HCT116 (cell line): ENCODE data around the gene TOMM40L. TPM values are rescaled to one million over a fixed set of nuclear protein-coding genes. Genes with fewer than 3 reads are reported as not detected.

Source experiments
- ATAC-seq: fragments of 200-7000 bp; cut with Tn5 transposase; 2 replicates; pipeline ENCODE4 v1.9.1; 2020; ENCODE audit warnings: mild to moderate bottlenecking, moderate library complexity
- BruUV-seq: library from RNA; stranded (reverse); fragments of 400-500 nt; replicated peaks from 2 replicates; lab custom pipeline; 2021; lab: Mats Ljungman, UMichigan
- CTCF ChIA-PET: fragments of 300-600 bp; sonication (Branson Sonifier 250); formaldehyde crosslinking; loops from one replicate; lab custom pipeline; 2021; ENCODE audit warnings: antibody characterized with exemption; lab: Charles Lee
- POLR2A ChIA-PET: fragments of 300-600, 350-600 bp; sonication (Branson Sonifier 250); formaldehyde crosslinking; loops from one replicate; lab custom pipeline; 2021; ENCODE audit warnings: antibody characterized with exemption; lab: Charles Lee
- RAD21 ChIA-PET, 2 experiments: fragments of 300-600 bp; sonication (Branson Sonifier 250); formaldehyde crosslinking; loops; one replicate each; lab custom pipeline; 2023; ENCODE audit warnings: low total read pairs in 2 of 2; ENCODE audit not compliant: uncharacterized antibody in 2 of 2, unreplicated experiment in 2 of 2, low non-redundant PET in 1 of 2; lab: Charles Lee
- DNase-seq: peaks from one replicate; pipeline ENCODE4 v3.0.0-alpha.2; 2010; ENCODE audit warnings: low read depth, low spot score
- H2AFZ ChIP-seq: fragments of 200-600 bp; shearing (Covaris generic), sonication (generic); 2 replicates; pipeline ENCODE4 v1.6.1; 2017; ENCODE audit warnings: low read depth, mixed run types, mixed read lengths, antibody characterized with exemption, low read length; ENCODE audit not compliant: poor library complexity, severe bottlenecking
- H3K27ac ChIP-seq: 2 replicates; pipeline ENCODE4 v1.5.1; 2012; ENCODE audit warnings: low read depth, low read length
- H3K27me3 ChIP-seq: fragments of 200-600 bp; sonication (generic); 2 replicates; pipeline ENCODE4 v1.6.1; 2016; ENCODE audit warnings: mixed run types, low read length, mixed read lengths; ENCODE audit not compliant: insufficient read depth
- H3K36me3 ChIP-seq, 2 experiments: fragments of 200-500 bp in 1 of 2; fragments of 200-600 bp in 1 of 2; sonication (Bioruptor generic) in 1 of 2; sonication (generic) in 1 of 2; 2 replicates each; pipeline versions ENCODE4 v1.5.1 to v1.6.1; 2014 to 2016; ENCODE audit warnings: low read length in 2 of 2, inconsistent platforms in 1 of 2, mixed read lengths in 1 of 2, mixed run types in 1 of 2; ENCODE audit not compliant: insufficient read depth in 2 of 2, control insufficient read depth in 1 of 2
- H3K4me1 ChIP-seq, 2 experiments: fragments of 200-600 bp in 1 of 2; sonication (generic) in 1 of 2; 2 replicates each; pipeline versions ENCODE4 v1.5.1 to v1.6.1; 2012 to 2017; ENCODE audit warnings: low read length in 2 of 2, inconsistent platforms in 1 of 2, mild to moderate bottlenecking in 1 of 2, mixed read lengths in 1 of 2, mixed run types in 1 of 2, moderate library complexity in 1 of 2; ENCODE audit not compliant: insufficient read depth in 2 of 2, control insufficient read depth in 1 of 2
- H3K4me2 ChIP-seq: fragments of 200-600 bp; sonication (generic); 2 replicates; pipeline ENCODE4 v1.6.1; 2017; ENCODE audit warnings: mixed run types, low read length, mixed read lengths
- H3K4me3 ChIP-seq, 2 experiments: fragments of 200-600 bp in 1 of 2; sonication (generic) in 1 of 2; replicated peaks in 1 of 2; 2 replicates each; pipeline ENCODE4 v1.5.1; 2011 to 2016; ENCODE audit warnings: low read length in 2 of 2, control low read depth in 1 of 2, low read depth in 1 of 2, mild to moderate bottlenecking in 1 of 2, mixed read lengths in 1 of 2, mixed run types in 1 of 2
- H3K79me2 ChIP-seq: fragments of 200-600 bp; sonication (generic); 2 replicates; pipeline ENCODE4 v1.6.1; 2017; ENCODE audit warnings: mild to moderate bottlenecking, mixed run types, low read length, moderate library complexity, mixed read lengths; ENCODE audit not compliant: insufficient read depth
- H3K9ac ChIP-seq: fragments of 200-600 bp; sonication (generic); 2 replicates; pipeline ENCODE4 v1.6.1; 2016; ENCODE audit warnings: low read length, mixed read lengths
- H3K9me2 ChIP-seq: fragments of 200-600 bp; sonication (generic), shearing (Covaris generic); 2 replicates; pipeline ENCODE4 v1.6.1; 2017; ENCODE audit warnings: mixed run types, mild to moderate bottlenecking, moderate library complexity; ENCODE audit not compliant: insufficient read depth
- H3K9me3 ChIP-seq, 2 experiments: fragments of 200-500 bp in 1 of 2; fragments of 200-600 bp in 1 of 2; sonication (Bioruptor generic) in 1 of 2; sonication (generic) in 1 of 2; 2 replicates each; pipeline ENCODE4 v1.6.1; 2014 to 2017; ENCODE audit warnings: low read length in 2 of 2, mixed read lengths in 2 of 2, inconsistent platforms in 1 of 2, low read depth in 1 of 2, mild to moderate bottlenecking in 1 of 2, mixed run types in 1 of 2, moderate library complexity in 1 of 2; ENCODE audit not compliant: control insufficient read depth in 1 of 2, insufficient read depth in 1 of 2
- H4K20me1 ChIP-seq: fragments of 200-600 bp; sonication (generic), shearing (Covaris generic); 2 replicates; pipeline ENCODE4 v1.6.1; 2017; ENCODE audit warnings: mixed run types, mild to moderate bottlenecking, moderate library complexity; ENCODE audit not compliant: insufficient read depth
- ATF3 ChIP-seq: IDR thresholded peaks from 2 replicates; pipeline ENCODE4 v1.6.1; 2012
- CEBPB ChIP-seq: IDR thresholded peaks from 2 replicates; pipeline ENCODE4 v1.6.1; 2012; ENCODE audit warnings: low read depth
- CTCF ChIP-seq, 3 experiments: fragments of 200-600 bp in 1 of 3; sonication (generic) in 1 of 3; IDR thresholded peaks in 2 of 3; conservative IDR thresholded peaks in 1 of 3; 2 replicates each; pipeline ENCODE4 v1.5.1; 2012 to 2017; ENCODE audit warnings: low read depth in 2 of 3, low read length in 2 of 3, antibody characterized with exemption in 1 of 3, borderline replicate concordance in 1 of 3, control low read depth in 1 of 3, mild to moderate bottlenecking in 1 of 3, mixed read lengths in 1 of 3, mixed run types in 1 of 3, moderate library complexity in 1 of 3; ENCODE audit not compliant: insufficient read depth in 1 of 3
- EZH2phosphoT487 ChIP-seq: fragments of 200-600 bp; IDR thresholded peaks from 2 replicates; pipeline ENCODE4 v1.6.1; 2018; ENCODE audit warnings: antibody characterized with exemption, borderline replicate concordance
- FOSL1 ChIP-seq: IDR thresholded peaks from 2 replicates; pipeline ENCODE4 v1.6.1; 2012; ENCODE audit warnings: low read depth
- JUND ChIP-seq: IDR thresholded peaks from 2 replicates; pipeline ENCODE4 v1.6.1; 2012
- MAX ChIP-seq: IDR thresholded peaks from 2 replicates; pipeline ENCODE4 v1.6.1; 2012
- POLR2A ChIP-seq: IDR thresholded peaks from 2 replicates; pipeline ENCODE4 v1.7.0; 2011; ENCODE audit warnings: borderline replicate concordance; ENCODE audit not compliant: insufficient read depth, insufficient read length; ENCODE audit errors: extremely low read depth
- POLR2AphosphoS5 ChIP-seq: IDR thresholded peaks from 2 replicates; pipeline ENCODE4 v1.6.1; 2011; ENCODE audit warnings: mild to moderate bottlenecking, low read depth, low read length, moderate library complexity
- REST ChIP-seq: IDR thresholded peaks from 2 replicates; pipeline ENCODE4 v1.6.1; 2012; ENCODE audit warnings: low read depth
- SIN3A ChIP-seq: IDR thresholded peaks from 2 replicates; pipeline ENCODE4 v1.6.1; 2012; ENCODE audit warnings: low read depth
- SRF ChIP-seq: IDR thresholded peaks from 2 replicates; pipeline ENCODE4 v1.6.1; 2012; ENCODE audit warnings: low read depth
- YY1 ChIP-seq: IDR thresholded peaks from 2 replicates; pipeline ENCODE4 v1.6.1; 2011; ENCODE audit warnings: low read length, low read depth, moderate library complexity, mild to moderate bottlenecking; ENCODE audit not compliant: insufficient replicate concordance; ENCODE audit errors: extremely low read depth
- ZFX ChIP-seq: fragments of 450-650 bp; IDR thresholded peaks from 2 replicates; pipeline ENCODE4 v1.6.1; 2017
- intact Hi-C: fragments of 100-400 bp; cut with micrococcal nuclease; formaldehyde crosslinking; loops from 2 replicates; pipeline ENCODE4 v1.10.0; 2022
- total RNA-seq: library from RNA; stranded (reverse); gene quantifications from one replicate; pipeline ENCODE4 v1.2.1, GENCODE V29; 2021; ENCODE audit not compliant: unreplicated experiment
- TF ChIP-seq, protein P1 (sequence below): IDR thresholded peaks from 2 replicates; pipeline ENCODE4 v1.6.1; 2011; ENCODE audit warnings: mild to moderate bottlenecking, low read length, moderate library complexity; ENCODE audit not compliant: insufficient replicate concordance; ENCODE audit errors: extremely low read depth

Gene TOMM40L
- total RNA-seq, 1 experiment from 2014 or later, result 9.8 TPM

DNA sequence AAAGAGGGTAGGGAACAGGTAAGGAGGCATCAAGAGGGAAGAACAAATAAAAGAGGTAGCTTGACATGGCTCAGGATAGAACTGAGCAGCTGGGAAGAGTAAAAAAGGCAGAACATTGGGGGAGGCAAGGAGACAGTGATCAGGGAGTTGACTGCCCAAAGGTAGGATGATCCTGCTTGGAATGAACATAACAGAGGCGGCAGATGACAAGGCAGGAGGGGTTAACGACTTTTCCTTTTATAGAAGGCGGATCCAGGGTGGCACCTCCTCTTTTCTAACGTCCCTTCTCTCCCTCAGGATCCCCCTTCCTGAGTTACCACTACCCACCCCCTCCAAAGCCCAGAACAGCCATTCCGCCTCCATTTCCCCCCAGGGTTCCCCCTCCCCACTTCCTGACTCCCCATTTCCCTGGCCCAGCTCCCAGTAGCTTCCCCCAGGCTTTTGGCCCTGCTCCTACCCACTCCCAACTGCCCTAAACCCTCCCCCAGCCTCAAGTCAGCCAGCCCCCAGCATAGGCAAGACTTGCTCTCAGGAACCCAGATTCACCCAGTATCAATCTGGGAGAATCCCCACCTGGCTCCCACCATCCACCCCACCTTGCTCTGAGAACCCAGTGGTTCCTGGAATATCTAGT is 26.2 kb upstream of the TOMM40L start:
- H3K79me2 ChIP-seq, result peaks cover 23% of the 10 kb centered on the region
- ChIA-PET RAD21 (no interaction called here), POLR2A (no interaction called here), CTCF (interaction anchor here (1.6 kb wide), 1 partner anchor 18 kb away, joined by 4 read pairs; no protein-coding TSS in a partner anchor)
- ATAC-seq (no peak), DNase-seq (no peak)
- H3K4me2 ChIP-seq, result no peak overlapping the region
- TF ChIP-seq ZFX (no peak), POLR2AphosphoS5 (no peak), YY1 (no peak), CTCF (IDR thresholded peaks at IDR 0.05 in 2 of 3, conservative IDR thresholded peaks at IDR 0.05 in 1 of 3; ENCODE audit: borderline replicate concordance in 1 of 3, insufficient read depth in 1 of 3, low read depth in 2 of 3, low read length in 2 of 3) (no peak), MAX (no peak), REST (no peak), FOSL1 (no peak), SRF (no peak), POLR2A (no peak), EZH2phosphoT487 (no peak), JUND (no peak), SIN3A (no peak), CEBPB (no peak), ATF3 (no peak)
- TF ChIP-seq, protein P1, sequence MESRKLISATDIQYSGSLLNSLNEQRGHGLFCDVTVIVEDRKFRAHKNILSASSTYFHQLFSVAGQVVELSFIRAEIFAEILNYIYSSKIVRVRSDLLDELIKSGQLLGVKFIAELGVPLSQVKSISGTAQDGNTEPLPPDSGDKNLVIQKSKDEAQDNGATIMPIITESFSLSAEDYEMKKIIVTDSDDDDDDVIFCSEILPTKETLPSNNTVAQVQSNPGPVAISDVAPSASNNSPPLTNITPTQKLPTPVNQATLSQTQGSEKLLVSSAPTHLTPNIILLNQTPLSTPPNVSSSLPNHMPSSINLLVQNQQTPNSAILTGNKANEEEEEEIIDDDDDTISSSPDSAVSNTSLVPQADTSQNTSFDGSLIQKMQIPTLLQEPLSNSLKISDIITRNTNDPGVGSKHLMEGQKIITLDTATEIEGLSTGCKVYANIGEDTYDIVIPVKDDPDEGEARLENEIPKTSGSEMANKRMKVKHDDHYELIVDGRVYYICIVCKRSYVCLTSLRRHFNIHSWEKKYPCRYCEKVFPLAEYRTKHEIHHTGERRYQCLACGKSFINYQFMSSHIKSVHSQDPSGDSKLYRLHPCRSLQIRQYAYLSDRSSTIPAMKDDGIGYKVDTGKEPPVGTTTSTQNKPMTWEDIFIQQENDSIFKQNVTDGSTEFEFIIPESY, result no peak
- no peaks in the 10 kb centered on the region for H3K9me3 ChIP-seq
- no peaks in the 10 kb centered on the region for H3K27me3 ChIP-seq
- no TSS peak for BruUV-seq
- no peak overlapping the region for H2AFZ ChIP-seq
- peaks cover 5 to 14% of the 10 kb centered on the region in 2 experiments; a peak in 2 of 4 replicates for H3K36me3 ChIP-seq
- no peak overlapping the region for H3K9ac ChIP-seq
- H3K27ac ChIP-seq, result no peak overlapping the region
- H3K4me3 ChIP-seq, result no peak overlapping the region
- no peaks in the 10 kb centered on the region for H4K20me1 ChIP-seq
- peaks cover 8 to 38% of the 10 kb centered on the region in 2 experiments; a peak in 3 of 4 replicates for H3K4me1 ChIP-seq
- intact Hi-C loops, result no loop called here
- H3K9me2 ChIP-seq, result no peaks in the 10 kb centered on the region
